Liver (tissue), 3 donors: ENCODE results near the gene QRICH1.

Source experiments
- ATF3 ChIP-seq: IDR thresholded peaks from 2 replicates; pipeline ENCODE4 v1.6.1; 2016; ENCODE audit warnings: antibody characterized with exemption
- CTCF ChIP-seq: fragments of 150-350 bp; IDR thresholded peaks from 2 replicates; pipeline ENCODE4 v1.5.1; 2017; ENCODE audit warnings: improper control_type of control experiment, low read depth, low read length; ENCODE audit not compliant: missing input control
- EGR1 ChIP-seq, 2 donors: IDR thresholded peaks; 2 replicates each; pipeline ENCODE4 v1.6.1; 2016 to 2018; ENCODE audit warnings: antibody characterized with exemption in 2 of 2, low read depth in 2 of 2
- FOXA1 ChIP-seq: IDR thresholded peaks from 2 replicates; pipeline ENCODE4 v1.6.1; 2016; ENCODE audit warnings: antibody characterized with exemption
- HNF4A ChIP-seq, 2 donors: conservative IDR thresholded peaks; 2 replicates each; pipeline ENCODE4 v1.6.1; 2016; ENCODE audit warnings: antibody characterized with exemption in 2 of 2, mild to moderate bottlenecking in 2 of 2
- JUND ChIP-seq, 2 donors: IDR thresholded peaks; 2 replicates each; pipeline ENCODE4 v1.6.1; 2016; ENCODE audit warnings: antibody characterized with exemption in 2 of 2
- NR2F2 ChIP-seq: IDR thresholded peaks from 2 replicates; pipeline ENCODE4 v1.6.1; 2016; ENCODE audit warnings: antibody characterized with exemption
- RAD21 ChIP-seq, 2 donors: IDR thresholded peaks; 2 replicates each; pipeline ENCODE4 v1.6.1; 2016; ENCODE audit warnings: antibody characterized with exemption in 2 of 2, mild to moderate bottlenecking in 2 of 2
- RXRA ChIP-seq, 2 donors: IDR thresholded peaks; 2 replicates each; pipeline ENCODE4 v1.6.1; 2017 to 2018; ENCODE audit warnings: antibody characterized with exemption in 2 of 2, mild to moderate bottlenecking in 1 of 2
- SP1 ChIP-seq: IDR thresholded peaks from 2 replicates; pipeline ENCODE4 v1.6.1; 2018; ENCODE audit warnings: antibody characterized with exemption, mild to moderate bottlenecking
- TAF1 ChIP-seq: conservative IDR thresholded peaks from 2 replicates; pipeline ENCODE4 v1.6.1; 2016; ENCODE audit warnings: antibody characterized with exemption, mild to moderate bottlenecking
- YY1 ChIP-seq: IDR thresholded peaks from 2 replicates; pipeline ENCODE4 v1.6.1; 2016; ENCODE audit warnings: antibody characterized with exemption, mild to moderate bottlenecking
- TF ChIP-seq, protein P1 (sequence below): IDR thresholded peaks from 2 replicates; pipeline ENCODE4 v1.6.1; 2016; ENCODE audit warnings: antibody characterized with exemption
- TF ChIP-seq, protein P2 (sequence below): IDR thresholded peaks from 2 replicates; pipeline ENCODE4 v1.6.1; 2016; ENCODE audit warnings: antibody characterized with exemption
- donor health status: healthy.
- donor health status: healthy.

GRCh38 chr3:49005303-49005680 is 88.6 kb downstream of the QRICH1 start:
- TF ChIP-seq CTCF = no peak
- no peak for TF ChIP-seq YY1
- TF ChIP-seq FOXA1 = no peak
- TF ChIP-seq SP1 = no peak
- TF ChIP-seq EGR1 (IDR thresholded peaks at IDR 0.05; ENCODE audit: low read depth in 2 of 2) = no peak
- TF ChIP-seq ATF3 = no peak
- no peak for TF ChIP-seq TAF1
- TF ChIP-seq, protein P1, sequence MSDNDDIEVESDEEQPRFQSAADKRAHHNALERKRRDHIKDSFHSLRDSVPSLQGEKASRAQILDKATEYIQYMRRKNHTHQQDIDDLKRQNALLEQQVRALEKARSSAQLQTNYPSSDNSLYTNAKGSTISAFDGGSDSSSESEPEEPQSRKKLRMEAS = no peak
- TF ChIP-seq, protein P2, sequence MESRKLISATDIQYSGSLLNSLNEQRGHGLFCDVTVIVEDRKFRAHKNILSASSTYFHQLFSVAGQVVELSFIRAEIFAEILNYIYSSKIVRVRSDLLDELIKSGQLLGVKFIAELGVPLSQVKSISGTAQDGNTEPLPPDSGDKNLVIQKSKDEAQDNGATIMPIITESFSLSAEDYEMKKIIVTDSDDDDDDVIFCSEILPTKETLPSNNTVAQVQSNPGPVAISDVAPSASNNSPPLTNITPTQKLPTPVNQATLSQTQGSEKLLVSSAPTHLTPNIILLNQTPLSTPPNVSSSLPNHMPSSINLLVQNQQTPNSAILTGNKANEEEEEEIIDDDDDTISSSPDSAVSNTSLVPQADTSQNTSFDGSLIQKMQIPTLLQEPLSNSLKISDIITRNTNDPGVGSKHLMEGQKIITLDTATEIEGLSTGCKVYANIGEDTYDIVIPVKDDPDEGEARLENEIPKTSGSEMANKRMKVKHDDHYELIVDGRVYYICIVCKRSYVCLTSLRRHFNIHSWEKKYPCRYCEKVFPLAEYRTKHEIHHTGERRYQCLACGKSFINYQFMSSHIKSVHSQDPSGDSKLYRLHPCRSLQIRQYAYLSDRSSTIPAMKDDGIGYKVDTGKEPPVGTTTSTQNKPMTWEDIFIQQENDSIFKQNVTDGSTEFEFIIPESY = no peak
- TF ChIP-seq RAD21 (IDR thresholded peaks at IDR 0.05) = no peak
- no peak for TF ChIP-seq JUND (IDR thresholded peaks at IDR 0.05)
- TF ChIP-seq NR2F2 = no peak
- TF ChIP-seq HNF4A (conservative IDR thresholded peaks at IDR 0.05) = no peak
- TF ChIP-seq RXRA (IDR thresholded peaks at IDR 0.05) = no peak
